ENCODE results near the gene PLA2G2A.

GRCh38 chr1:19941206-19941568 lies 38.2 kb downstream of the PLA2G2A start:
- TF ChIP-seq POLR2A (IDR thresholded peaks at IDR 0.05) (no peak), CTCF (IDR thresholded peaks at IDR 0.05) (no peak)

Data from thyroid gland (tissue), 4 donors.